HG03469 (cell line): ENCODE results near the gene PALM3.
A peak's percentile ranks its signal among the peaks of the same experiment; 100 is the strongest.

Source experiments
- ATAC-seq: cut with Tn5 transposase; IDR thresholded peaks from one replicate; pipeline ENCODE4 v1.9.1; 2021; ENCODE audit warnings: mild to moderate bottlenecking, moderate library complexity, moderate number of reproducible peaks; ENCODE audit not compliant: unreplicated experiment

PALM3 gene

GRCh38 chr19:14089662-14090508, 28.0 kb upstream of the PALM3 start:
- ATAC-seq = no peak

- ATAC-seq = no peak
Observed at GRCh38 chr19:14089412-14089661, 27.5 kb upstream of the PALM3 start.

- no peak for ATAC-seq
Observed at GRCh38 chr19:14088634-14089411, 26.9 kb upstream of the PALM3 start.

GRCh38 chr19:14086098-14086497, 24.2 kb upstream of the PALM3 start:
- ATAC-seq = no peak

DNA sequence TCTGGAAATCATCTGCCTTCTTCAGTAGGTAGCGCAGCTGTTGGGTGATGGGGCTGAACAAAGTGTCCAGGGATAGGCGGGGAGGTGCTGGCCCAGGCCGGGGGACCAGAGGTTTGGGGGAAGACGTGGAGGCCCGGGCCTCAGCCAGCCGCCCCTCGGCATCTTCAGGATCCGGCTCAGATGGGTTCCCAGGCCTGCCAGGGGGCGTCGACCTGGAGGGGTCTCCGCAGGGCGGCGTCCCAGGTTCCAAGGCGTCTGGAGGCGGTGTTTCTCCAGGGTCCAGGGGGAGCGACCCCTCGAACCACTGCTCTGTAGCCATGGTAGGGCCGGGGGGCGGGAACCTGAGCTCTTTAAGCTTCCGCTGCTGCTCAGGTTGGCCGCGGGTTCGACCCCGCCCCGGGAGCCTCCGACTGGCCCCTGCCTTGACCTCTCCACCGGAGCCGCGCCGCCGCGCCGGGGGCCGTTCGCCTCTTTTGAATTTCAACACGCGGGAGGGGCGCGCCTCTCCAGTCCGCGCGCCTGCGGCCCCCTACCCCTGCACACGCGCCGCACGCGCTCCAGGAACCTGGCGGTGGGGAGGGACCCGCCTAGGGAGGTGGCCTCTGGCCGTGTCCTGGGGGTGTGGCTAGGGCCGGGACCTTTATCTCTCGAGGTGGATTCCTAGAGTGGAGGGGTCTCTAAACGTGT, 23.6 kb upstream of the PALM3 start, which contains the start of gene C19orf67:
TSS of gene C19orf67 (minus strand) at position 475 of the 687 bp plus-strand sequence. CDS start at position 319, 156 bp downstream.
- no peak for ATAC-seq

GRCh38 chr19:14082675-14082960, 20.7 kb upstream of the PALM3 start:
- no peak for ATAC-seq

- ATAC-seq = no peak
Observed at GRCh38 chr19:14081797-14082674, 20.2 kb upstream of the PALM3 start.

DNA sequence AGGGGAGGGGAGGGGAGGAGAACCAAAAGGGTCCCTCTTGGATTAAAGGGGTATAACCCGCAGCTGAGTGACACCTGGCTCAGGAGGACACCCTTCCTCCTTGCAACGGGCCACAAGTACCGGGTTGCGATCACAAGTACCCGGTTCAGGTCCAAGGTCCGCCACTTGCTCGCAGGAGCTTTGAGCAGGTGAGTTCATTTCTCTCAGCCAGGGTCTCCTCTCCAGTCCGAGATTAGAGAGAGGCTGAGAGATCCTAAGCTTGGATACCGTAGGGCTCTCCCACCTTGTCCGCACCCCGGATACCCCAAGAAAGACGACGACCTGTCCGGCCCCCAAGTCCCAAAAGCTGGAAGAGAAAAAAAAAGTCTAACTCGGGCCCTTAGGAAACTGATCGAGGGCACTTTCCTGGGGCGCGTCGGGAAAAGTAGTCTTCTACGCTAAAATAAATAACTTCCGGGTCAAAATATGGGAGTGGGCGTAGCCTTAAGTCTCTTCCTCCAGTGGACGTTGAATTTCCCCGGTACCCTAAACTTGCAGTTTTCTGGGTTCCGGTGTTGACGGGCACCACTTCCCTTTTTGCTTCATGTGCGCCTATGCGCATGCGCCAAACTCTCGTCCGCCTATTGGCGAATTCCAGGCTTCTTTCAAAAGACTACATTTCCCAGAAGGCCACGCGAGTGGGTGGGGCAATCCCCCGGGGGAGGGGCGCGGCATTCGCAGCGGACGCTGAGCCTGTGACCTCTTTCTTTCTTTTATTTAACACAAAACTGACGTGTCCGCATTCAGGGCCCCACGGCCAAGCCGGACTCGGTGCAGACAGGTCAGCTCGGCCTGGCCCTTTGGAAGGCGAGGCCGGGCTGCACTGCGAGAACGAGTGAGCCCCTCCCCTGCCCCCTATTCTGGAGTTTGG, 19.3 kb upstream of the PALM3 start:
- peak; percentile 74 for ATAC-seq

GRCh38 chr19:14078411-14078810, 16.5 kb upstream of the PALM3 start:
- ATAC-seq = no peak

DNA sequence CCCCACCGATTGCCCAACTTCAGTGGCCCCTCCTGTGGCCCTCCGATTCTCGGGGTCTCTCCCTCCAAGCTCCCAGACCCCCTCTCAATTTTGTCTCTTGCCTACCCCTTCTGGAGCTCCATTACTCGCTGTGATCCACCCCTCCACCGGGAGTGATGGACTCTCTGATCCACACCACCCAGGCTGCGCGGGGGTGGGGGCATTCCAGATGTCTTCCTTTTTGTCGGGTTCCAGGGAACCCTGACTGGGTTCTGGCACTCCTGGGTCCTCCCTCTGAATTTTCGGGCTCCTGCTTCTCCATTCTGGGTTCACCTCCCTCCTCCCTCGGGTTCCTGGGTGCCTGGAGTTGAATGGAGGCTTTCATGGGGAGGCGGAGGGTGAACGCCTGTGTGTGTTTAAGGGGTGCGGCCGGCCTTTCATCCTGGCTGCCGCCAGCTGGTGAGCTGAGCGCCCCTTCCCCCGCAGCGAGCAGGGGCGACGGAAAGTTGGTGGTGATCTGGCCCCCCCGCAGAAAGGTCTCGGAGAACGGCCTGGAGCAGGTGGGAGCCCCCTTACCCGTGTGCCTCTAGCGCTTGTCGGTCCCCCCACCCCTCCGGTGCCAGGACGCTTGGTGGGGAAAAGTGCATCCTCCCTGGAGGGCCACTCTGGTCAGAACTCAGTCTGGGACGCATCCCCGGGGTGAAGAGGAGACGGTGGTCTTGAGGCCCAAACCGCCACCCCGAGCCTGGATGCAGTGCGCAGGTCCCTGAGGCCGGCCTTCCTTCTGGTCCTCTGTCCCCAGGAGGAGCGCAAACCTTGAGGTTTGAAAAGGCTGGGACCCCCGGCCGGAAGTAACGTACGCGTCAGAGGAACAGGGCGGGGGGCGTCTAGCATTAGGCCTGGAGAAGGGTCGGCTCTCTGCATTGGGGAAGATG, 12.3 kb upstream of the PALM3 start:
- ATAC-seq = no peak

GRCh38 chr19:14073261-14073924, 11.5 kb upstream of the PALM3 start:
- peak; percentile 30 for ATAC-seq

GRCh38 chr19:14072535-14073260, 10.8 kb upstream of the PALM3 start, which contains the start of gene MISP3:
TSS of gene MISP3 (plus strand) at chr19:14072786. CDS start at chr19:14073310, 524 bp downstream.
- no peak for ATAC-seq

DNA sequence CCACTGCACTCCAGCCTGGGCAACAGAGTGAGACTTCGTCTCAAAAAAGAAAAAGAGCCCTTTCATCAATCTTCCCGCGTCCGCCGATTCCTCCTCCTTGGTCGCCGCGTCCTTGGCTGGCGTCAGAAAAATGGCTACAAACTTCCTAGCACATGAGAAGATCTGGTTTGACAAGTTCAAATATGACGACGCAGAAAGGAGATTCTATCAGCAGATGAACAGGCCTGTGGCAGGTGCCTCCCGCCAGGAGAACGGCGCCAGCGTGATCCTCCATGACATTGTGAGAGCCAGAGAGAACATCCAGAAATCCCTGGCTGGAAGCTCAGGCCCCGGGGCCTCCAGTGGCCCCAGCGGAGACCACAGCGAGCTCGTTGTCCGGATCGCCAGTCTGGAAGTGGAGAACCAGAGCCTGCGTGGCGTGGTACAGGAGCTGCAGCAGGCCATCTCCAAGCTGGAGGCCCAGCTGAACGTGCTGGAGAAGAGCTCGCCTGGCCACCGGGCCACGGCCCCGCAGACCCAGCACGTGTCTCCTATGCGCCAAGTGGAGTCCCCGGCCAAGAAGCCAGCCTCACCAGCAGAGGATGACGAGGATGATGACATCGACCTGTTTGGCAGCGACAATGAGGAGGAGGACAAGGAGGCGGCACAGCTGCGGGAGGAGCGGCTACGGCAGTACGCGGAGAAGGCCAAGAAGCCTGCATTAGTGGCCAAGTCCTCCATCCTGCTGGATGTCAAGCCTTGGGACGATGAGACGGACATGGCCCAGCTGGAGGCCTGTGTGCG, 8.6 kb upstream of the PALM3 start:
- no peak for ATAC-seq

- ATAC-seq = no peak
Observed at GRCh38 chr19:14066134-14066533, 4.3 kb upstream of the PALM3 start.

DNA sequence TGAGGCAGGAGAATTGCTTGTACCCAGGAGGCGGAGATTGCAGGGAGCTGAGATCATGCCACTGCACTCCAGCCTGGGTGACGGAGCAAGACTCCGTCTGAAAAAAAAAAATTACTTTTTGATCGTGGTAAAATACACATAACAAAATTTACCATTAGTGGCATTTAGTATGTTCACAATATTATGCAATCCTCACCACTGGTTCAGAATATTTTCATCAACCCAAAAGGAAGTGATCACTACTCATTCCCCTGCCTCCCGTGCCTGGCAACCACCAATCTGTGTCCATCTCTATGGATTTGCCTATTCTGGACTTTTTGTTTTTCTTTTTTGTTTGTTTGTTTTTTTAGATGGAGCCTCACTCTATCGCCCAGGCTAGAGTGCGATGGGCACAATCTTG, 1.2 kb upstream of the PALM3 start:
- no peak for ATAC-seq

DNA sequence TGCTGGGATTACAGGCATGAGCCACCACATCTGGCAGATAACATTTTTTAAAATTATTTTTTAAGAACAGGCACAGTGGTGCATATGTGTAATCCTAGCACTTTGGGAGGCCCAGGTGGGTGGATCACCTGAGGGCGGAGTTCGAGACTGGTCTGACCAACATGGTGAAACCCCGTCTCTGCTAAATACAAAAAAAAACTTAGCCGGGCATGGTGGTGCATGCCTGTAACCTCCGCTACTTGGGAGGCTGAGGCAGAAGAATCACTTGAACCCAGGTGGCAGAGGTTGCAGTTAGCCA, 631 bp upstream of the PALM3 start:
- no peak for ATAC-seq
